IMR-90 (cell line): ENCODE results near the gene FOXK2. TPM values are rescaled to one million over a fixed set of nuclear protein-coding genes. Genes with fewer than 3 reads are reported as not detected.

Source experiments
- ATAC-seq: fragments of 200-7000 bp; cut with Tn5 transposase; 2 replicates; pipeline ENCODE4 v1.9.1; 2020; ENCODE audit warnings: low read depth, mild to moderate bottlenecking, moderate library complexity
- BruUV-seq: library from RNA; stranded (reverse); fragments of 400-500 nt; replicated peaks from 2 replicates; lab custom pipeline; 2021; lab: Mats Ljungman, UMichigan
- CTCF ChIA-PET: fragments of 300-600 bp; formaldehyde crosslinking; extraction: SDS; loops from one replicate; lab custom pipeline; 2021; ENCODE audit warnings: antibody characterized with exemption; lab: Yijun Ruan, JAX
- POLR2A ChIA-PET: fragments of 300-600 bp; sonication (Branson Sonifier 250); formaldehyde crosslinking; loops from one replicate; lab custom pipeline; 2022; ENCODE audit warnings: antibody characterized with exemption; ENCODE audit not compliant: unreplicated experiment; lab: Charles Lee
- DNase-seq: peaks from one replicate; pipeline ENCODE4 v3.0.0; 2013
- H2AFZ ChIP-seq: replicated peaks from 2 replicates; pipeline ENCODE3; 2013; ENCODE audit warnings: low read length, mild to moderate bottlenecking; ENCODE audit not compliant: poor library complexity
- H2AK5ac ChIP-seq: 2 replicates; pipeline ENCODE4 v1.6.1; 2013; ENCODE audit warnings: low read depth, low read length, inconsistent platforms
- H2AK9ac ChIP-seq: replicated peaks from 2 replicates; pipeline ENCODE3; 2013; ENCODE audit warnings: mild to moderate bottlenecking, low read depth, low read length, moderate library complexity; ENCODE audit not compliant: poor library complexity
- H2BK120ac ChIP-seq: 2 replicates; pipeline ENCODE4 v1.6.1; 2013; ENCODE audit warnings: low read depth, low read length, inconsistent platforms
- H2BK15ac ChIP-seq: 3 replicates; pipeline ENCODE4 v1.6.1; 2013; ENCODE audit warnings: low read depth, low read length, inconsistent platforms
- H2BK20ac ChIP-seq: 2 replicates; pipeline ENCODE4 v1.6.1; 2013; ENCODE audit warnings: low read depth, mild to moderate bottlenecking, inconsistent platforms, low read length, moderate library complexity
- H2BK5ac ChIP-seq: 2 replicates; pipeline ENCODE4 v1.6.1; 2013; ENCODE audit warnings: mild to moderate bottlenecking, low read depth, low read length, inconsistent platforms; ENCODE audit not compliant: poor library complexity, severe bottlenecking
- H3K14ac ChIP-seq: replicated peaks from 2 replicates; pipeline ENCODE4 v1.6.1; 2013; ENCODE audit warnings: low read depth, low read length, inconsistent platforms
- H3K18ac ChIP-seq: 2 replicates; pipeline ENCODE4 v1.6.1; 2013; ENCODE audit warnings: low read depth, low read length, control low read depth
- H3K23ac ChIP-seq: 2 replicates; pipeline ENCODE4 v1.6.1; 2013; ENCODE audit warnings: low read depth, low read length, inconsistent platforms
- H3K27ac ChIP-seq: 2 replicates; pipeline ENCODE4 v1.5.1; 2013; ENCODE audit warnings: mild to moderate bottlenecking, control low read depth, low read length; ENCODE audit not compliant: insufficient read depth
- H3K27me3 ChIP-seq: 2 replicates; pipeline ENCODE4 v1.6.1; 2013; ENCODE audit warnings: low read length; ENCODE audit not compliant: control insufficient read depth, insufficient read depth
- H3K36me3 ChIP-seq: 2 replicates; pipeline ENCODE4 v1.6.1; 2013; ENCODE audit warnings: low read length, mixed read lengths; ENCODE audit not compliant: control insufficient read depth, insufficient read depth
- H3K4ac ChIP-seq: 2 replicates; pipeline ENCODE4 v1.6.1; 2013; ENCODE audit warnings: low read depth, low read length, inconsistent platforms
- H3K4me1 ChIP-seq: 2 replicates; pipeline ENCODE4 v1.6.1; 2013; ENCODE audit warnings: low read length, mixed read lengths; ENCODE audit not compliant: control insufficient read depth, insufficient read depth
- H3K4me2 ChIP-seq: 2 replicates; pipeline ENCODE4 v1.6.1; 2013; ENCODE audit warnings: low read depth, mild to moderate bottlenecking, control low read depth, low read length, moderate library complexity
- H3K4me3 ChIP-seq: 2 replicates; pipeline ENCODE4 v1.5.1; 2013; ENCODE audit warnings: low read depth, mild to moderate bottlenecking, control low read depth, low read length, moderate library complexity; ENCODE audit not compliant: insufficient read depth
- H3K56ac ChIP-seq: 2 replicates; pipeline ENCODE4 v1.6.1; 2013; ENCODE audit warnings: low read length, inconsistent platforms; ENCODE audit not compliant: insufficient read depth; ENCODE audit errors: extremely low read depth
- H3K79me1 ChIP-seq, 2 experiments: 2 replicates each; pipeline ENCODE4 v1.6.1; 2013; ENCODE audit warnings: low read length in 2 of 2, inconsistent platforms in 1 of 2, low read depth in 1 of 2
- H3K9ac ChIP-seq: 2 replicates; pipeline ENCODE4 v1.6.1; 2013; ENCODE audit warnings: low read depth, low read length, control low read depth
- H3K9me1 ChIP-seq: 2 replicates; pipeline ENCODE4 v1.6.1; 2013; ENCODE audit warnings: low read length, inconsistent platforms; ENCODE audit not compliant: insufficient read depth
- H3K9me3 ChIP-seq: 2 replicates; pipeline ENCODE4 v1.6.1; 2013; ENCODE audit warnings: low read length; ENCODE audit not compliant: control insufficient read depth, insufficient read depth
- H4K20me1 ChIP-seq: 2 replicates; pipeline ENCODE4 v1.6.1; 2013; ENCODE audit warnings: low read length, inconsistent platforms; ENCODE audit not compliant: insufficient read depth
- H4K5ac ChIP-seq: 2 replicates; pipeline ENCODE4 v1.6.1; 2013; ENCODE audit warnings: mild to moderate bottlenecking, low read depth, low read length, control low read depth
- H4K8ac ChIP-seq, 2 experiments: 2 replicates each; pipeline ENCODE4 v1.6.1; 2013; ENCODE audit warnings: low read depth in 2 of 2, low read length in 2 of 2, control low read depth in 1 of 2, inconsistent platforms in 1 of 2
- H4K91ac ChIP-seq: 2 replicates; pipeline ENCODE4 v1.6.1; 2013; ENCODE audit warnings: low read depth, low read length, inconsistent platforms; ENCODE audit not compliant: insufficient read depth
- WGBS, 2 experiments: methylation state at CpG; one replicate each; pipeline versions ENCODE4 v1.1.5 to v1.1.7; 2013; ENCODE audit warnings: missing lambda C conversion rate in 2 of 2; ENCODE audit not compliant: insufficient read length in 1 of 2; ENCODE audit errors: extremely low coverage in 2 of 2; 5-methylcytosine and 5-hydroxymethylcytosine counted together
- dilution Hi-C: fragments of 300-500 bp; cut with HindIII; formaldehyde crosslinking; loops from one replicate; pipeline ENCODE4 v1.14.3; 2018; ENCODE audit warnings: low sequenced_read_pairs; ENCODE audit not compliant: unreplicated experiment
- in situ Hi-C: fragments of 300-500 bp; cut with MboI; formaldehyde crosslinking; loops from 3 replicates; pipeline ENCODE4 v1.14.3; 2019; ENCODE audit warnings: low sequenced_read_pairs, inconsistent platforms, mixed read lengths
- intact Hi-C: fragments of 100-400 bp; cut with micrococcal nuclease; formaldehyde crosslinking; loops from 2 replicates; pipeline ENCODE4 v1.10.0; 2022
- polyA plus RNA-seq, 3 experiments: library from polyadenylated mRNA; depleted of rRNA; stranded (reverse); fragments of >200 nt; gene quantifications; 2 replicates each; pipeline ENCODE4 v1.2.3, GENCODE V29; 2012; ENCODE audit warnings: low replicate concordance in 1 of 3
- total RNA-seq: library from RNA; depleted of rRNA; stranded (reverse); fragments of >200 nt; gene quantifications from 2 replicates; pipeline ENCODE4 v1.2.3, GENCODE V29; 2012
- TF ChIP-seq, protein P1 (sequence below): conservative IDR thresholded peaks from 2 replicates; pipeline ENCODE4 v1.5.1; 2012; ENCODE audit warnings: mild to moderate bottlenecking, low read depth, low read length, improper control_type of control experiment

The FOXK2 gene
- total and polyA plus RNA-seq, 2 of the 4 experiments (the other 2 are of a cell fraction): 12.5 to 20.0 TPM

DNA sequence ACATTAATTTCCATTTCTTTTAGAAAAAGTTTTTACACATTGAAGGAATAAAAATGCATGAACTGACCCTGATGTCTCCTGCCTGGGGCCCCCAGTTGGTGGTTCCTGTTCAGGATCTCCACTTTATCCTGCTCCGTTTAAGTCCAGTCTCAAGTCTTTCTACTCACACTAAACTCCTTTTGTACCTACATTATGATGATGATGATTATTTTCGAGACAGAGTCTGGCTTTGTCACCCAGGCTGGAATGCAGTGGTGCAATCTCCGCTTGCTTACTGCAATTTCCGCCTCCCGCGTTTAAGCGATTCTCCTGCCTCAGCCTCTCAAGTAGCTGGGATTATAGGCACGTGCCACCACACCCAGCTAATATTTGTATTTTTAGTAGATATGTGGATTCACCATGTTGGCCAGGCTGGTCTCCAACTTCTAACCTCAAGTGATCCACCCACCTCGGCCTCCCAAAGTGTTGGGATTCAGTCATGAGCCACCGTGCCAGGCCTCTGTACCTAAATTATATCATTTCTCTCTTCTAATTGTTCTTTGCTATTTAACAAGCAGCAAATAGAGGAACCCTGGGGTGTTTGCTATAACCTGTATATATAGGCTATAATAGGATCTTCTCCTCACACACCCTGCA is 2.2 kb upstream of the FOXK2 start:
- peaks cover 3% of the 10 kb centered on the region; the same call in 1 of the 2 replicates for H3K4me1 ChIP-seq
- POLR2A ChIA-PET: no interaction called here
- H3K14ac ChIP-seq: no peak overlapping the region
- H2AK5ac ChIP-seq: no peak overlapping the region
- H3K23ac ChIP-seq: no peak overlapping the region
- dilution Hi-C loops: no loop called here
- no CpG with 5 or more reads among the region's 10 CpGs for WGBS, 2 experiments
- intact Hi-C loops: no loop called here
- H2AFZ ChIP-seq: peak overlapping the region; percentile 32
- no peak overlapping the region for H2BK5ac ChIP-seq
- in situ Hi-C loops: no loop called here
- TF ChIP-seq, protein P1, sequence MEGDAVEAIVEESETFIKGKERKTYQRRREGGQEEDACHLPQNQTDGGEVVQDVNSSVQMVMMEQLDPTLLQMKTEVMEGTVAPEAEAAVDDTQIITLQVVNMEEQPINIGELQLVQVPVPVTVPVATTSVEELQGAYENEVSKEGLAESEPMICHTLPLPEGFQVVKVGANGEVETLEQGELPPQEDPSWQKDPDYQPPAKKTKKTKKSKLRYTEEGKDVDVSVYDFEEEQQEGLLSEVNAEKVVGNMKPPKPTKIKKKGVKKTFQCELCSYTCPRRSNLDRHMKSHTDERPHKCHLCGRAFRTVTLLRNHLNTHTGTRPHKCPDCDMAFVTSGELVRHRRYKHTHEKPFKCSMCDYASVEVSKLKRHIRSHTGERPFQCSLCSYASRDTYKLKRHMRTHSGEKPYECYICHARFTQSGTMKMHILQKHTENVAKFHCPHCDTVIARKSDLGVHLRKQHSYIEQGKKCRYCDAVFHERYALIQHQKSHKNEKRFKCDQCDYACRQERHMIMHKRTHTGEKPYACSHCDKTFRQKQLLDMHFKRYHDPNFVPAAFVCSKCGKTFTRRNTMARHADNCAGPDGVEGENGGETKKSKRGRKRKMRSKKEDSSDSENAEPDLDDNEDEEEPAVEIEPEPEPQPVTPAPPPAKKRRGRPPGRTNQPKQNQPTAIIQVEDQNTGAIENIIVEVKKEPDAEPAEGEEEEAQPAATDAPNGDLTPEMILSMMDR: no peak
- H2BK120ac ChIP-seq: no peak overlapping the region
- no peak for DNase-seq
- H3K9ac ChIP-seq: no peak overlapping the region
- peaks cover 0 to 14% of the 10 kb centered on the region in 2 experiments; a peak in 1 of 4 replicates for H3K79me1 ChIP-seq
- H3K9me1 ChIP-seq: no peaks in the 10 kb centered on the region
- ATAC-seq: no peak
- CTCF ChIA-PET: no interaction called here
- no peak overlapping the region for H3K18ac ChIP-seq
- no peak overlapping the region for H3K4ac ChIP-seq
- no peak overlapping the region for H2BK20ac ChIP-seq
- no peaks in the 10 kb centered on the region for H3K36me3 ChIP-seq
- no peaks in the 10 kb centered on the region for H3K27me3 ChIP-seq
- no peak overlapping the region for H3K4me2 ChIP-seq
- no peak overlapping the region for H4K8ac ChIP-seq
- H3K27ac ChIP-seq: no peak overlapping the region
- H3K4me3 ChIP-seq: no peak overlapping the region
- H3K56ac ChIP-seq: no peak overlapping the region
- peaks cover 22% of the 10 kb centered on the region for H4K20me1 ChIP-seq
- no peak overlapping the region for H4K5ac ChIP-seq
- H2AK9ac ChIP-seq: no peak overlapping the region
- no peaks in the 10 kb centered on the region for H3K9me3 ChIP-seq
- no peak overlapping the region for H2BK15ac ChIP-seq
- no peak overlapping the region for H4K91ac ChIP-seq
- no TSS peak for BruUV-seq
